ENCODE measurements around the gene TTC3.

The TTC3 gene

GRCh38 chr21:37153196-37153934 is 80.3 kb downstream of the TTC3 start:
- DNase-seq (ENCODE audit: low read depth in 2 of 2), result no peak

GRCh38 chr21:37153935-37154350 is 80.9 kb downstream of the TTC3 start:
- DNase-seq (ENCODE audit: low read depth in 2 of 2), result no peak

- DNase-seq (ENCODE audit: low read depth in 2 of 2), result no peak
These were observed 82.1 kb downstream of the TTC3 start for GRCh38 chr21:37155186-37155585.

- DNase-seq (ENCODE audit: low read depth in 2 of 2), result no peak
These were observed 84.9 kb downstream of the TTC3 start for GRCh38 chr21:37157938-37158337.

GRCh38 chr21:37159053-37159776 is 86.2 kb downstream of the TTC3 start:
- peak; percentile 13 to 17 for DNase-seq (ENCODE audit: low read depth in 2 of 2)

- DNase-seq (ENCODE audit: low read depth in 2 of 2), result no peak
These were observed 86.9 kb downstream of the TTC3 start for GRCh38 chr21:37159949-37160348.

GRCh38 chr21:37164742-37165141 is 91.7 kb downstream of the TTC3 start:
- no peak for DNase-seq (ENCODE audit: low read depth in 2 of 2)

GRCh38 chr21:37165586-37165985 is 92.5 kb downstream of the TTC3 start:
- no peak for DNase-seq (ENCODE audit: low read depth in 2 of 2)

- DNase-seq (ENCODE audit: low read depth in 2 of 2), result no peak
These were observed 93.7 kb downstream of the TTC3 start for GRCh38 chr21:37166733-37167132.

- DNase-seq (ENCODE audit: low read depth in 2 of 2), result no peak
These were observed 95.6 kb downstream of the TTC3 start for GRCh38 chr21:37168666-37169065.

GRCh38 chr21:37172646-37173045 is 99.6 kb downstream of the TTC3 start:
- DNase-seq (ENCODE audit: low read depth in 2 of 2), result no peak

GRCh38 chr21:37176716-37177115 is 103.7 kb downstream of the TTC3 start:
- DNase-seq (ENCODE audit: low read depth in 2 of 2), result no peak

- DNase-seq (ENCODE audit: low read depth in 2 of 2), result no peak
These were observed 108.0 kb downstream of the TTC3 start for GRCh38 chr21:37181059-37181458.

GRCh38 chr21:37182222-37182621 is 109.2 kb downstream of the TTC3 start:
- no peak for DNase-seq (ENCODE audit: low read depth in 2 of 2)

GRCh38 chr21:37183749-37184148 is 110.7 kb downstream of the TTC3 start:
- DNase-seq (ENCODE audit: low read depth in 2 of 2), result no peak

GRCh38 chr21:37184784-37185593 is 111.9 kb downstream of the TTC3 start:
- DNase-seq (ENCODE audit: low read depth in 2 of 2), result no peak

GRCh38 chr21:37186983-37187382 is 113.9 kb downstream of the TTC3 start:
- DNase-seq (ENCODE audit: low read depth in 2 of 2), result no peak

- DNase-seq (ENCODE audit: low read depth in 2 of 2), result no peak
These were observed 115.8 kb downstream of the TTC3 start for GRCh38 chr21:37188825-37189224.

- no peak for DNase-seq (ENCODE audit: low read depth in 2 of 2)
These were observed 119.0 kb downstream of the TTC3 start for GRCh38 chr21:37192019-37192418.

- DNase-seq (ENCODE audit: low read depth in 2 of 2), result no peak
These were observed 120.0 kb downstream of the TTC3 start for GRCh38 chr21:37193006-37193405.

GRCh38 chr21:37193676-37194075 is 120.6 kb downstream of the TTC3 start:
- DNase-seq (ENCODE audit: low read depth in 2 of 2), result no peak

GRCh38 chr21:37195059-37195458 is 122.0 kb downstream of the TTC3 start:
- no peak for DNase-seq (ENCODE audit: low read depth in 2 of 2)

GRCh38 chr21:37195610-37196009 is 122.6 kb downstream of the TTC3 start:
- no peak for DNase-seq (ENCODE audit: low read depth in 2 of 2)
